OCI-LY7 (cell line): Measurements from ENCODE around the gene CD47.

Experiments used
- CTCF ChIP-seq: fragments of 200-600 bp; sonication (generic); conservative IDR thresholded peaks from 2 replicates; pipeline ENCODE4 v1.5.1; 2014; ENCODE audit warnings: mild to moderate bottlenecking, antibody characterized with exemption, low read length, moderate library complexity, mixed read lengths
- EZH2phosphoT487 ChIP-seq: fragments of 200-600 bp; sonication (generic); IDR thresholded peaks from 2 replicates; pipeline ENCODE4 v1.6.1; 2018; ENCODE audit warnings: low read depth, borderline replicate concordance, mild to moderate bottlenecking, mixed run types, antibody characterized with exemption, low read length, moderate library complexity, mixed read lengths

- TF ChIP-seq CTCF (no peak), EZH2phosphoT487 (no peak)
Measured at GRCh38 chr3:108035751-108036150, 55.1 kb downstream of the CD47 start.
